Measurements from ENCODE around the gene KDM6A. TPM values are rescaled to one million over a fixed set of nuclear protein-coding genes. Genes with fewer than 3 reads are reported as not detected.

KDM6A gene
- total RNA-seq, 1 experiment from 2014 or later: 21.0 TPM

DNA sequence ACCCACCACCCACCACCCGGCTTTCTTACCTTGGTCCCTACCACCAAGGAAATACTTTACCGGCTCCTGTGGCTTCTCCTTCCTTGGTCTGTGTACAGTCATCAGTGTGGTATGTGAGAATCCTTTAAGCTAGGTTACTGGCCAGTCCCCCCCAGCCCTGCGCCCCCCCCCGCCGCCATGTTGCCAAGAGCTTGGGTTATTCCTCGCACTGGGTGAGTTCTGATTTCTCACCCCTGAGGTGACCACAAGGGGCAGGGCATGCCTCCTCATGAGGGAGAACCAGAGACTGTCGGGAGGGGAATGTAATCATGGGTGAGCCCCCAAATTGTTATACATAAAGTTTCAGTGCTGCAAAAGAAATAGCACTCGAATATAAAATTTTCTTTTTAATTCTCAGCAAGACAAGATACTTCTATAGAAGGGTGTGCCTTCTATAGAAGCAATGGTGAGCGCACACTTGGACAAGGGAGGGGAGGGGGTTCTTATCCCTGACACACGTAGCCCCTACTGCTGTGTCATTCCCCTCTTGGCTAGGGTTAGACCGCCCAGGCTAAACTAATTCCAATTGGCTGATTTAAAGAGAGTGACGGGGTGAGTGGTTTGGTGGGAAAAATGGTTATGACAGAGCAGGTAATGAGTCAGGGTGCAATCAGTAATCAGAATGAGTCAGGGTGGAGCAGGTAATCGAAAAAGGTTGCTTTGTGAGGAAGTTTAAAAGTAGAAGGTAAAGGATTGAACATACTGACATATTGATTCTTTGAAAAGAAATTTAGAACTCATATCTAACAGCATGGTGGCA, 133.2 kb downstream of the KDM6A start (continued):
- TF ChIP-seq, protein P1, sequence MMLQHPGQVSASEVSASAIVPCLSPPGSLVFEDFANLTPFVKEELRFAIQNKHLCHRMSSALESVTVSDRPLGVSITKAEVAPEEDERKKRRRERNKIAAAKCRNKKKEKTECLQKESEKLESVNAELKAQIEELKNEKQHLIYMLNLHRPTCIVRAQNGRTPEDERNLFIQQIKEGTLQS (IDR thresholded peaks at IDR 0.05): no peak
- no peak for TF ChIP-seq ZFX (IDR thresholded peaks at IDR 0.05)
- TF ChIP-seq POLR2AphosphoS5 (IDR thresholded peaks at IDR 0.05; ENCODE audit: low read depth, low read length): no peak
- no peak for TF ChIP-seq ELF1 (IDR thresholded peaks at IDR 0.05; ENCODE audit: borderline replicate concordance, low read depth)

DNA sequence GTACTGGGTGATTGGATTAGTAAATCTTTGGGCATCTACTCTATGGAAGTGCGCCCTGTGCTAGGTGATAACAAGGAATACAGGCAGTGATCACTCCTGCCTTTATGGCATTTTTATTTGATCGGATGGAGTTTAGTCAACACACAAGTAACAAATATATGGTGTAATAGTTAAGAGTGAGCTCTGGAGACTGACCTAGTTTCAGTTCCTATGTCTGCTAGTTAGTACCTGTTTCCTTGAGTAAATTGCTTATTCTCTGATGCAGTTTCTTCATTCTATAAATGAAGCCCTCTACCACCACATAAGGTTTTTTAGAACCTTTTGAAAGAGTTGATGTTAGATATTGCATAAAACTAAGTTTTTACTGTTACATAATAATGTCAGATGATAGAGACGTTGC, 134.6 kb downstream of the KDM6A start:
- no peak overlapping the region for H3K9ac ChIP-seq (ENCODE audit: low read length)
- POLR2A ChIA-PET: no interaction called here
- H3K36me3 ChIP-seq (ENCODE audit: control insufficient read depth in 1 of 2, insufficient read depth in 2 of 2, low read length in 2 of 2): no peaks in the 10 kb centered on the region
- peaks cover 33% of the 10 kb centered on the region for H3K79me2 ChIP-seq (ENCODE audit: insufficient read depth, low read length)
- H3K9me3 ChIP-seq (ENCODE audit: control insufficient read depth in 1 of 2, insufficient read depth in 1 of 2, low read depth in 1 of 2, low read length in 2 of 2): no peaks in the 10 kb centered on the region
- no peak overlapping the region for H3K4me3 ChIP-seq (replicated peaks in 1 of 2; ENCODE audit: low read depth in 1 of 2, low read length in 2 of 2)
- ATAC-seq (no peak), DNase-seq (ENCODE audit: low read depth, low spot score) (no peak)
- peaks cover 16 to 78% of the 10 kb centered on the region in 2 experiments for H3K4me1 ChIP-seq (ENCODE audit: control insufficient read depth in 1 of 2, insufficient read depth in 2 of 2, low read length in 2 of 2)
- RAD21 ChIA-PET (ENCODE audit: low non-redundant PET in 1 of 2, low total read pairs in 2 of 2, uncharacterized antibody in 2 of 2, unreplicated experiment in 2 of 2): no interaction called here
- intact Hi-C loops (cut with micrococcal nuclease): no loop called here
- no peak overlapping the region for H3K4me2 ChIP-seq (ENCODE audit: low read length)
- no TSS peak for BruUV-seq (replicated peaks)
- no peaks in the 10 kb centered on the region for H4K20me1 ChIP-seq (ENCODE audit: insufficient read depth)
- TF ChIP-seq SP1 (IDR thresholded peaks at IDR 0.05; ENCODE audit: low read depth) (no peak), EZH2 (IDR thresholded peaks at IDR 0.05) (no peak), ZFX (IDR thresholded peaks at IDR 0.05) (no peak), ELF1 (IDR thresholded peaks at IDR 0.05; ENCODE audit: borderline replicate concordance, low read depth) (no peak), CBX3 (IDR thresholded peaks at IDR 0.05; ENCODE audit: low read depth) (no peak), EZH2phosphoT487 (IDR thresholded peaks at IDR 0.05; ENCODE audit: borderline replicate concordance) (no peak)
- no peaks in the 10 kb centered on the region for H3K9me2 ChIP-seq (ENCODE audit: insufficient read depth)
- no peak overlapping the region; the same call in 1 of the 2 replicates for H3K27ac ChIP-seq (ENCODE audit: low read depth, low read length)
- H2AFZ ChIP-seq (ENCODE audit: low read depth, low read length, poor library complexity, severe bottlenecking): no peak overlapping the region
- H3K27me3 ChIP-seq (ENCODE audit: insufficient read depth, low read length): no peaks in the 10 kb centered on the region
- CTCF ChIA-PET: no interaction called here

All from HCT116 (cell line).